HepG2 (cell line): ENCODE results near the gene EMILIN1. TPM values are rescaled to one million over a fixed set of nuclear protein-coding genes. Genes with fewer than 3 reads are reported as not detected.

Source experiments
- ARID2 ChIP-seq: sonication (generic); formaldehyde crosslinking; IDR thresholded peaks from 2 replicates; pipeline ENCODE4 v1.8.1; 2022; ENCODE audit warnings: mild to moderate bottlenecking, missing genetic modification reagents, borderline replicate concordance
- BCL6 ChIP-seq: IDR thresholded peaks from 2 replicates; pipeline ENCODE4 v1.6.1; 2016; ENCODE audit warnings: missing genetic modification reagents, missing compliant biosample characterization
- CEBPB ChIP-seq: IDR thresholded peaks from 2 replicates; pipeline ENCODE4 v1.6.1; 2011; ENCODE audit warnings: low read depth, low read length, improper control_type of control experiment, borderline replicate concordance
- EED ChIP-seq: sonication (generic); formaldehyde crosslinking; IDR thresholded peaks from 2 replicates; pipeline ENCODE4 v1.5.0; 2020; ENCODE audit warnings: mild to moderate bottlenecking, missing genetic modification reagents
- IKZF1 ChIP-seq: fragments of 450-650 bp; IDR thresholded peaks from 2 replicates; pipeline ENCODE4 v1.7.1; 2016
- ISL2 ChIP-seq: sonication (generic); formaldehyde crosslinking; IDR thresholded peaks from 2 replicates; pipeline ENCODE4 v1.5.0; 2020; ENCODE audit warnings: missing genetic modification reagents
- JARID2 ChIP-seq: sonication (generic); formaldehyde crosslinking; IDR thresholded peaks from 2 replicates; pipeline ENCODE4 v1.8.1; 2023; ENCODE audit warnings: missing genetic modification reagents, inconsistent platforms; ENCODE audit not compliant: insufficient replicate concordance
- JDP2 ChIP-seq: sonication (generic); formaldehyde crosslinking; IDR thresholded peaks from 2 replicates; pipeline ENCODE4 v1.8.1; 2022; ENCODE audit warnings: missing genetic modification reagents, borderline replicate concordance
- JUNB ChIP-seq: sonication (generic); formaldehyde crosslinking; IDR thresholded peaks from 2 replicates; pipeline ENCODE4 v1.8.0; 2022; ENCODE audit warnings: missing genetic modification reagents, mild to moderate bottlenecking, borderline replicate concordance
- KDM4B ChIP-seq: sonication (generic); formaldehyde crosslinking; IDR thresholded peaks from 2 replicates; pipeline ENCODE4 v1.4.0; 2020; ENCODE audit warnings: missing genetic modification reagents
- PRDM10 ChIP-seq: sonication (generic); formaldehyde crosslinking; IDR thresholded peaks from 2 replicates; pipeline ENCODE4 v1.4.0; 2020; ENCODE audit warnings: low read depth, missing genetic modification reagents
- SATB2 ChIP-seq: sonication (generic); formaldehyde crosslinking; IDR thresholded peaks from 2 replicates; pipeline ENCODE4 v1.5.0; 2020; ENCODE audit warnings: missing genetic modification reagents
- TEAD2 ChIP-seq: sonication (generic); formaldehyde crosslinking; IDR thresholded peaks from 2 replicates; pipeline ENCODE4 v1.9.0; 2021; ENCODE audit warnings: missing genetic modification reagents
- TP53 ChIP-seq: sonication (generic); formaldehyde crosslinking; conservative IDR thresholded peaks from 2 replicates; pipeline ENCODE4 v1.4.0; 2020; ENCODE audit warnings: missing genetic modification reagents
- ZBTB34 ChIP-seq: sonication (generic); formaldehyde crosslinking; IDR thresholded peaks from 2 replicates; pipeline ENCODE4 v1.8.0; 2022; ENCODE audit warnings: mild to moderate bottlenecking, missing genetic modification reagents
- ZFP36L1 ChIP-seq: sonication (generic); formaldehyde crosslinking; IDR thresholded peaks from 2 replicates; pipeline ENCODE4 v1.8.0; 2022; ENCODE audit warnings: mild to moderate bottlenecking, missing genetic modification reagents, moderate library complexity
- ZNF18 ChIP-seq: sonication (generic); formaldehyde crosslinking; IDR thresholded peaks from 2 replicates; pipeline ENCODE4 v1.8.0; 2022; ENCODE audit warnings: mild to moderate bottlenecking, missing genetic modification reagents; ENCODE audit not compliant: insufficient replicate concordance
- ZNF180 ChIP-seq: sonication (generic); formaldehyde crosslinking; IDR thresholded peaks from 2 replicates; pipeline ENCODE4 v1.4.0; 2020; ENCODE audit warnings: low read depth, missing genetic modification reagents, borderline replicate concordance
- ZNF574 ChIP-seq: sonication (generic); formaldehyde crosslinking; IDR thresholded peaks from 2 replicates; pipeline ENCODE4 v1.4.0; 2020; ENCODE audit warnings: missing genetic modification reagents
- polyA plus RNA-seq, 8 experiments: library from polyadenylated mRNA; depleted of rRNA in 3 of 8; stranded (reverse) in 7 of 8; unstranded in 1 of 8; fragments of >200 nt; fragmentation: Illumina TruSeq in 4 of 8; extraction: Trizol in 4 of 8; gene quantifications; 2 replicates each; pipeline versions ENCODE4 v1.2.1 to v1.2.3, GENCODE V29; 2011 to 2016; ENCODE audit warnings: low read depth in 4 of 8, missing spikeins in 1 of 8, mixed read lengths in 1 of 8; ENCODE audit not compliant: insufficient read depth in 1 of 8
- total RNA-seq, 5 experiments: library from RNA; depleted of rRNA; stranded (reverse); fragments of >200 nt; fragmentation: Illumina TruSeq; extraction: Trizol; gene quantifications; 2 replicates each; pipeline ENCODE4 v1.2.3, GENCODE V29; 2016; ENCODE audit warnings: low read depth in 1 of 5

Gene EMILIN1
- total and polyA plus RNA-seq, 2 of the 13 experiments (the other 11 are each of a cell fraction or from before 2014, with no cell fraction given), result 8.1 to 9.7 TPM

- TF ChIP-seq ISL2 (CRISPR knock-in tag) (peak; percentile 35), ZFP36L1 (CRISPR knock-in tag) (peak; percentile 81), ZNF18 (CRISPR knock-in tag) (no peak), ZNF574 (CRISPR knock-in tag) (peak; percentile 40), KDM4B (CRISPR knock-in tag) (no peak), ARID2 (CRISPR knock-in tag) (peak; percentile 62; the same call in 1 of the 2 replicates), ZNF180 (CRISPR knock-in tag) (peak; percentile 12; the same call in 1 of the 2 replicates), TEAD2 (CRISPR knock-in tag) (no peak), BCL6 (peak; percentile 38), IKZF1 (no peak), ZBTB34 (no peak; the same call in none of the 2 replicates), JUNB (no peak; the same call in 1 of the 2 replicates), SATB2 (CRISPR knock-in tag) (no peak), TP53 (peak; percentile 3; the same call in 1 of the 2 replicates), CEBPB (no peak), EED (CRISPR knock-in tag) (no peak; the same call in 1 of the 2 replicates), JARID2 (CRISPR knock-in tag) (peak; percentile 67), PRDM10 (CRISPR knock-in tag) (peak; percentile 89), JDP2 (CRISPR knock-in tag) (peak; percentile 17; the same call in 1 of the 2 replicates)
Observed at GRCh38 chr2:27050281-27050995, 28.0 kb upstream of the EMILIN1 start (continued).
